GM20000 (cell line): ENCODE measurements around the gene PKIB.
"Not testable (repeated sequence)": the region's sequence is repeated elsewhere in the genome, so short reads cannot be mapped to it uniquely, and the experiment has no call there.

Experiments
- DNase-seq: peaks from one replicate; pipeline ENCODE4 v3.0.0; 2012; ENCODE audit warnings: low spot score
- CTCF ChIP-seq: IDR thresholded peaks from 2 replicates; pipeline ENCODE4 v1.5.1; 2012; ENCODE audit warnings: mild to moderate bottlenecking, control low read depth; ENCODE audit errors: extremely low read depth, missing control alignments

Gene PKIB

DNA sequence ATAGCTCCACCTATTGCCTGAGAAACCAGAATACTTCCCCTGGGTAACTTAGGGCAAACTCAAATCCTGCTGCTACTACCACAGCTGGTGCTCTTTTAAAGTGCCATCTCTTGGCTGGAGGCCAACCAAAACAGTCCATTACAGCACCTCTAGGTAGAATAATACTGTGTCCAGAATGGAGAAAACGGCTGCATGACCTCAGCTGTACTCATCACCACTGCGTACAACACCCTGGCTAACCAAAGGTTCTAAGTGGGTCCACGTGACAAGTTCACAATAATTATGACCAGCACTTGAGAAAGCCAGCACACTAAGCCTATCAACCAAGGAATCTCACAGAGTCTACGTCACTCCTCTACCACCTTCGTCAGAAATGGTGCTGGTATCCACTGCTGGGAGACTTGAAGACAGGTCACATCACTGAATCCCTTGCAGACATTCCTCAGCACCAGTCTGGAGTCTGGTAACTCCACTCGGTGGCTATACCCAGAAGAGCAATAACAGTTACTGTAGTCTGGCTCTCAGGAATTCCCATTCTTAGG lies 40.9 kb upstream of the PKIB start:
- DNase-seq = no peak
- no peak for TF ChIP-seq CTCF

GRCh38 chr6:122571888-122572287 lies 38.3 kb upstream of the PKIB start:
- TF ChIP-seq CTCF = no peak
- DNase-seq = no peak

DNA sequence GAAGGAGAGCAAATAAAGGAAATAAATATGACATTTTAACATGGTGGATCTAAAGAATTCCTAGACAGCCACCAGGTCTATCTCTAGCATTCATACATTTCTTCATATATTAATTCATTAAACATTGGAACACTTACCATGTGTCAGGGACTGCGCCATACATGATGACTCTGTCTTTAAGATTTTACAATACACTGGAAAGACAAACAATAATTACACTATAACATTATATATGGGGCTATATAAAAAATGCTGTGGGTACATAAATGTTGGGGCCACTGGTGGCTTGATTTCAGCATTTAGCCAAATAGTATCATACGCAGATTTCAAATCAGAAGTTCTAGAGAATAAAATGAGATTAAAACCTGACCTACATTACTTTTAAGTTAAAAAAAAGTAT lies 33.3 kb upstream of the PKIB start:
- no peak for TF ChIP-seq CTCF
- DNase-seq = no peak

- no peak for DNase-seq
- TF ChIP-seq CTCF = no peak
Measured at GRCh38 chr6:122578961-122579360, 31.2 kb upstream of the PKIB start.

DNA sequence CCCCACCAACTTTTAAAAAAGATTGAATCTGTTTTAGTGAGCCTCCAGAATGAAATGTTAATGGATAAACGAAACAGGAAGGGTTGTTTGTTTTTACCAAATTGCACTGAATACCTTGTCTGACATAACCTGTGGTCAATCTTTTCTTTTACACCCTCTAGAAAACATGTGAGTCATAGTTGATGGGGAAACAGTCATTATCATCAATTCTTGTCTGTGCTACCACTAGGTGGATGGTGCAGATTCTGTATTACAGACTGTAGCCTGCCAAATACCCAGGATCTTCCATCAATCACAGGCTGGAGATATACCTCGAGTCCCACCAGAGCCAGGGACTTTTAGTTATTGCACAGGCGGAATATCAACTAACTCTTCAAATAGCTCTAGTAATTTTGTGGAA lies 29.5 kb upstream of the PKIB start:
- no peak for DNase-seq
- TF ChIP-seq CTCF = no peak

DNA sequence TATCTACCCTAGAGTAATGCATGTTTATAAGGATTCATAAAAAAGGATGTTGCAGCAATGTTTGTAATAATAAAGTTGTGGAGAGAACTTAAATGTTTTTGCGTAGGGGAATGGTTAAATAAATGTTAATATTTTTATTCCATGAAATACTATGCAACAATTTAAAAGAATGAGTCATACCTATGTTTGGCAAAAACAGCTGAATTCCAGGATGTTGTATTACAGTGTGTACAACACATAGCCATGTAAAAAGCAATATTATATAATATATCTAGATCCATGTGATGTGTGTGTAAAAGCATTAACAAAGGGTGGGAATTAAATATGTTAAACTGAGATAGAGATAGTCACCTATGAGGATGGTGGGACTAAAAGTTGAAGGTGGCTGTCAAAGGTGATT lies 21.1 kb upstream of the PKIB start:
- DNase-seq = no peak
- no peak for TF ChIP-seq CTCF

GRCh38 chr6:122598295-122598694 lies 11.9 kb upstream of the PKIB start:
- DNase-seq = not testable (repeated sequence)

- no peak for DNase-seq
- TF ChIP-seq CTCF = no peak
Measured at GRCh38 chr6:122604676-122605075, 5.5 kb upstream of the PKIB start.
